DLD1 (cell line): ENCODE measurements around the gene LRRIQ3.

Experiments
- in situ Hi-C: cut with HindIII; loops from 2 replicates; pipeline ENCODE4 v1.10.0; 2017; ENCODE audit warnings: low sequenced_read_pairs

LRRIQ3 gene

DNA sequence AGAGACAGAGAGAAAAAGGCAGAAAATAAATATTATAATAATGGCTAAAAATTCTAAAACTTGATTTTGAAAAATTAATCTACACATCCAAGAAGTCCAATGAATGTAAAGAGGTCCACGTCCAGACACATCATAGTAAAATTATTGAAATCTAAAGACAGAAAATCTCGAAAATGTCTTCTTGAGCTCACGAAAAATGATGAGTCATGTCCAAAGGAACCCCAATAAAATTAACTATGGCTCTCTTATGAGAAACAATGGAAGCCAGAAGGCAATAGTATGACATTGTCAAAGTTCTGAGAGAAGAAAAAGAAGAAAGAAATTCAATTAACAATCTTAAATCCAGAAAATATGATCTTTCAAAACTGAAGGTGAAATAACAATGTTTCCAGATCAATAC, 84.6 kb downstream of the LRRIQ3 start:
- in situ Hi-C loops, result loop anchor here (5.0 kb wide), 1 partner anchor 36 kb away; no protein-coding TSS in a partner anchor

GRCh38 chr1:74107394-74107793, 90.6 kb downstream of the LRRIQ3 start:
- in situ Hi-C loops, result no loop called here

DNA sequence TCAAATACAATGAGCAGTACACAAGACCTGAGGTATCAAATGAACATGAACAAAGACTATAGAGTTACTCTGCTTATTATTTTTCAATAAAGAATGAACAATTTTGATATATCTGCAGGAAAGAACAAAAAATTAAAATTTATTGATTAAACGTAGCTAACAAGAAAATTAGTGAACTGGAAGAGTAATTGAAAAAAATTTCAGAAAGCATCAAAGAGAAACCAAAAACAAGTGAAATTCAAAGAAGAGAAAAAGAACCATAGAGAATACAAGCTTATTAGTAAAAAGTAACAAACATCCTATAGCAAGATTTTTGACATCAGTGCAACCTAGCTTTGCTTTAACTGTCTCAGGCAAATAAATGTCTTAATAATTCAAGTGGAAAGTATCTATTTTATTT, 106.6 kb downstream of the LRRIQ3 start:
- in situ Hi-C loops, result no loop called here

GRCh38 chr1:74083128-74083527, 114.8 kb downstream of the LRRIQ3 start:
- in situ Hi-C loops, result no loop called here

DNA sequence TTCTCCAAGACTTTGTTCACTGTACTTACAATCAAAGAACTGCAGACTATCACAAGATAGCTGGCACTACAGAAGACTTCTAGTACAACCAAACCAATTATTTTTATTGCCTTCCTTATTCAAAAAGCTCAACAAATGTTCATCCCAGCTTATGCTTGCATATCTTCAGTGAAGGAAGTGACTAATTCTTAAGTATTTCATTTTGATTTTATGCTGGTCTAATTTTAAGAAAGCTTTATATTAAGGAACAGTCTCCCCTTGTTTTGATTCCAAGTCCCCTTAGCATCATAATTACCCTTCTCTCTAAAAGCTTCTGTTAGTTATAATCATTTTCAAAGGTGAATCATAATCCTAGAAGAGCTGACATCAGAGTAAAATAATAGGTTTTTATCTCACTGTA, 132.9 kb downstream of the LRRIQ3 start:
- in situ Hi-C loops, result no loop called here

DNA sequence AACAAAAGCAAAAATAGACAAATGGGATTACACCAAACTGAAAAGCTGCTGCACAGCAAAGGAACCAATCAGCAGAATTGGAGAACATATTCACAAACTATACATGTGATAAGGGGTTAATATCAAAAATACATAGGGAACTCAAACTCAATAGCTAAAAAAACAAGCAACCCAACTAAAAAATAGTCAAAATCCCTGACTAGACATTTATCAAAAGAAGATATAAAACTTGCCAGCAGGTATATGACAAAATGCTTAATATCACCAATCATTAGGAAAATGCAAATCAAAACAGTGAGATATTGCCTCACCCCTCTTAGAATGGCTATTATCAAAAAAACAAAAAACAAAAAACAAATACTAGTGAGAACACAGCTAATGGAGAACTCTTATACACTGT, 140.3 kb downstream of the LRRIQ3 start:
- in situ Hi-C loops, result no loop called here

GRCh38 chr1:74053407-74053806, 144.6 kb downstream of the LRRIQ3 start:
- in situ Hi-C loops, result no loop called here

GRCh38 chr1:74050386-74050785, 147.6 kb downstream of the LRRIQ3 start:
- in situ Hi-C loops, result no loop called here

GRCh38 chr1:74038042-74038441, 159.9 kb downstream of the LRRIQ3 start:
- in situ Hi-C loops, result no loop called here

- in situ Hi-C loops, result no loop called here
These were observed 185.4 kb downstream of the LRRIQ3 start for GRCh38 chr1:74012583-74012982.

DNA sequence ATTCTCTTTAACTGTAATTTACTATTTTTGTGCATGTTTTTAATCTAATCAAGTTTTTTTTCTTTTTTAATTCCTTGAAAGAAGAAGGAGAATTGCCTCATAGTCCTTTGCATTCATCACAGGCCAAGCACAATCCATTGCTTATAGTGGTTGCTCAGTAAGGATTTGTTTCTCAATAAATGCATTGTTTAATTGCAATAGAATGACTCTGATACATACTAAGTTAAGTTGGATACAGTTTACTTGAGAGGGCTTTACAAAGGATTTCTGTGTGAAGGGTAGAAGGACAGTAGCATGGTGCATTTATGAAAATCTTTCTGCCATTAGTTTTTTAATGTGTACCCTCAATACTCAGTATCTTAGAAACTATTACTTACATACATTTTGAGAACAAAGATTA, 186.2 kb downstream of the LRRIQ3 start:
- in situ Hi-C loops, result no loop called here

DNA sequence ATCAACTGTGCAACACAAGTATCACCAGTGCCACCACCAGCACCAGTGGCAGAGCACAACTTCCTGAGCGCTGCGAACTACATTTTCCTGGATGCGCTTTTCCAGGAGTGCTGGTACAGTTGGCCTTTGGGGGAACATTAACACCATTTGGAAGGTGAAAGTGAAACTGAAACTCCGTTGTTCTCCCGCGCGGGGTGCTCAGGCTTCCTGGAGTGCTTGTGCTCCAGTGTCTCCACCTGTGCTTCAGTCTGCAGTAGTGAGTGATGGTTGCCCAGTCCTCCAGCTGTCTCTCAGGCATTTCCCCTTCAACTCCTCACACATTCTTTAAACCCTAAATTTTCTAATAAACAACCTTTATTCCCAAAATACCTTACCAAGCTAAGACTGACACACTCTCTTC, 187.8 kb downstream of the LRRIQ3 start:
- in situ Hi-C loops, result no loop called here

DNA sequence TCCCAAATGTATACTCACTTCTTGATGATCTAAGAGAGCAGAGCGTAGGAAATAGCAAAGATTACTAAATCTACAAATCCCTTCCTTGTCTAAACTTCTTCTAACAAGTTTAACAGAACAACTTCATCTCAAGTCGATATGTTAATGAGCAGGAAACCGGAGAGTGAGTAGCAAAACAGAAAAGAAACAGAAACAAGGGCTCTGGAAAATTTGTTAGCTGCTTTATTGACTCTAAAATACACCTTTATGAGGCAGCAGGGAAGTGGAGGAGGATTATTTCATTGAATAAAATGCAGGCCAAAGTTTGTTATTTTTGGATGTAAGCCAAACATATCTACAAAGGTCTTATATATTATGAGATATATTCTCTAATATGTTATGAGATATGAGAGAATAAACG, 192.4 kb downstream of the LRRIQ3 start:
- in situ Hi-C loops, result no loop called here

GRCh38 chr1:74003806-74004205, 194.2 kb downstream of the LRRIQ3 start:
- in situ Hi-C loops, result no loop called here

DNA sequence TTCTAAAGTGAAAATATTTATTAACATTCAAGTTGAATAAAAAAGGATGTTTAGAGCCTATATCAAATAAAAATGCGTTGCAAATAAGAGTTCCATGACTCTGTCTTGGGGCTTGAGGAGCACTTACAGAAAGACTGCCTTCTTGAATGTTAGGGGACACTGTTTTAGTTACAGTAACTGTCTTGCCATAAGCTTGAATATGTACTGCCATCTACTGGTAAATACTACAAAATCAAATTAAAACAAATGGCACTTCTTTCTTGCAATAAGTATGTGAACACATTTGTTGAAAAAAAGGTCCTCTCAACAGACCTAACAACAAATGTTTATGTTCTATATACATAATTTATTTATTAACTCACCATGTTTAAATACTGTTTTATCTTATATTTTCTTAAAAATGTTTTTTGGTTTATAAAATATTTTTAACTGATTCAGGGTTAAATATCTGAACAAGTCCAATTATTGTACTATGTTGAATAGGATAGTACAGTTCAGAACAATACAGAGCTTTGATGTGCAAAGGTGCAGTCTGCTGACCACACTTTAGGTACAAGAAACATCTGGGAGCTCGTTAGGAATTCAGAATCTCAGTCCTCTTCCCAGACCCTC, 199.5 kb downstream of the LRRIQ3 start:
- in situ Hi-C loops, result no loop called here

GRCh38 chr1:73980324-73981040, 217.5 kb downstream of the LRRIQ3 start:
- in situ Hi-C loops, result no loop called here

DNA sequence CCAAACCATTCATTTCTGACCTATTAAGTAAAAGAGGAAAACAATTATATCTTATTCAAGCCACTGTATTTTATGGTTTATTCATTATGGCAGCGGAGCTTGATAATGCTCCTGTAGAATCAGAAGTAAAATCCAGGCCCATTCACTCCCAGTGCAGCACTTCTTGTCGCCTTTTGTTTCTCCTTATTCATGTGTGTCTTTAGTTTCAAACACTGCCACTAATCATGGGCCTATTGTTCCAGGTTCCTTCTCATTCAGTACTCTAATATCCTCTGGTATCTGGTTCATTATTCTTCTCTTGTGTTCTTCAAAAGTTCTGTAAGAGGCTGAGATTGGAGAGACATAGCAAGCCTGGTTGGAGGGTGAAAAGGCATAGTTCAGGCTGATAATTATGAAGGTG, 218.3 kb downstream of the LRRIQ3 start:
- in situ Hi-C loops, result no loop called here

- in situ Hi-C loops, result no loop called here
These were observed 219.0 kb downstream of the LRRIQ3 start for GRCh38 chr1:73978964-73979363.
